Heart right ventricle (tissue), 16 donors: ENCODE data around the gene SHANK2. TPM values are rescaled to one million over a fixed set of nuclear protein-coding genes. Genes with fewer than 3 reads are reported as not detected.

Experiments used
- ATAC-seq, 8 donors: fragments of 200-7000 bp; cut with Tn5 transposase; one replicate each; pipeline ENCODE4 v1.9.1; 2020; ENCODE audit warnings: mild to moderate bottlenecking in 8 of 8, moderate library complexity in 8 of 8, moderate number of reproducible peaks in 1 of 8
- DNase-seq, 2 donors: peaks; one replicate each; pipeline ENCODE4 v3.0.0-alpha.2; 2020
- H3K27ac ChIP-seq, 10 donors: fragments of 200-600 bp; sonication (generic) in 2 of 10; one replicate each; pipeline versions ENCODE4 v1.5.0 to v1.8.0; 2020 to 2022; ENCODE audit warnings: mild to moderate bottlenecking in 3 of 10
- H3K27me3 ChIP-seq, 7 donors: fragments of 200-600 bp; one replicate each; pipeline ENCODE4 v1.8.0; 2021 to 2022; ENCODE audit warnings: mild to moderate bottlenecking in 2 of 7
- H3K36me3 ChIP-seq, 9 donors: fragments of 200-600 bp; sonication (generic) in 1 of 9; one replicate each; pipeline versions ENCODE4 v1.5.0 to v1.8.0; 2020 to 2022; ENCODE audit warnings: mild to moderate bottlenecking in 2 of 9
- H3K4me1 ChIP-seq, 9 donors: fragments of 200-600 bp; sonication (generic) in 1 of 9; one replicate each; pipeline versions ENCODE4 v1.5.0 to v1.8.0; 2020 to 2022; ENCODE audit warnings: mild to moderate bottlenecking in 4 of 9
- H3K4me3 ChIP-seq, 10 donors: fragments of 200-600 bp; sonication (generic) in 2 of 10; one replicate each; pipeline versions ENCODE4 v1.5.0 to v1.8.0; 2020 to 2022; ENCODE audit warnings: mild to moderate bottlenecking in 7 of 10, moderate library complexity in 2 of 10
- H3K9me3 ChIP-seq, 11 donors: fragments of 200-600 bp in 10 of 11; sonication (generic) in 2 of 11; one replicate each; pipeline versions ENCODE4 v1.5.0 to v1.8.0; 2013 to 2022; ENCODE audit warnings: mild to moderate bottlenecking in 2 of 11, control low read depth in 1 of 11, moderate library complexity in 1 of 11
- CTCF ChIP-seq, 9 donors: fragments of 200-600 bp; sonication (generic) in 2 of 9; IDR thresholded peaks; one replicate each; pipeline versions ENCODE4 v1.5.0 to v1.8.0; 2021 to 2022; ENCODE audit warnings: antibody characterized with exemption in 9 of 9, mild to moderate bottlenecking in 5 of 9, moderate library complexity in 1 of 9
- WGBS, 2 donors: extraction: QIAGEN DNeasy Blood & Tissue Kit; methylation state at CpG; one replicate each; pipeline ENCODE4 v1.1.7; 2013; ENCODE audit warnings: inconsistent platforms in 1 of 2; 5-methylcytosine and 5-hydroxymethylcytosine counted together
- intact Hi-C, 10 donors: fragments of 100-400 bp; cut with DNase I; formaldehyde crosslinking; loops; one replicate each; pipeline versions ENCODE4 v1.11.1 to v1.14.2; 2022
- polyA plus RNA-seq, 2 donors: library from polyadenylated mRNA; stranded (reverse); fragments of 200-250 nt; gene quantifications; one replicate each; pipeline ENCODE4 v1.2.3, GENCODE V29; 2013
- total RNA-seq, 10 donors: library from RNA; stranded (reverse); fragmentation: NEBNext Ultra II Directional in 3 of 10; extraction: Animal tissue kit (Norgen Biotek cat#: 25700) in 3 of 10; gene quantifications; one replicate each; pipeline versions ENCODE4 v1.2.1 to v1.2.4, GENCODE V29; 2021 to 2023
- donor health status: Arrhythmogenic right ventricular cardiomyopathy.
- donor health status: ischemic (EF 13 %, LVEDD 7.1; RV severe dilation, severe dysfunction).
- donor health status: healthy with polysubstance abuse.
- donor health status: DM: no; HTN: yes; CAD: no.
- donor health status: DM: no; HTN: no; CAD: no.
- donor health status: ischemic (EF 25% LVEDD 6.9; RV normal size, moderate dysfunction).
- donor health status: ischemic (EF 25% LVEDD 5.7; RV mildly dilated, moderate dysfunction).
- donor health status: healthy.
- donor health status: DM: yes; HTN: yes; CAD: no.
- donor health status: Ischemic cardiomyopathy.
- donor health status: ischemic (EF 35%, LVEDD 5.7; RV mildly dilated, moderate dysfunction).
- donor health status: nonischemic (EF 11% LVEDD 7.7; RV severe dilation, severe dysfunction).
- donor health status: DM: yes; HTN: yes; CAD: no.
- donor health status: PGD.
- donor health status: ischemic (EF 29% LVEDD 5.4; RV normal size, mild dysfunction).
- donor health status: nonischemic (EF 23%, LVEDD 6.1; RV moderate dilation, normal function).

The SHANK2 gene
- total and polyA plus RNA-seq, 12 donors: under 0.01 to 0.71 (median 0.44) TPM; not detected in 2

DNA sequence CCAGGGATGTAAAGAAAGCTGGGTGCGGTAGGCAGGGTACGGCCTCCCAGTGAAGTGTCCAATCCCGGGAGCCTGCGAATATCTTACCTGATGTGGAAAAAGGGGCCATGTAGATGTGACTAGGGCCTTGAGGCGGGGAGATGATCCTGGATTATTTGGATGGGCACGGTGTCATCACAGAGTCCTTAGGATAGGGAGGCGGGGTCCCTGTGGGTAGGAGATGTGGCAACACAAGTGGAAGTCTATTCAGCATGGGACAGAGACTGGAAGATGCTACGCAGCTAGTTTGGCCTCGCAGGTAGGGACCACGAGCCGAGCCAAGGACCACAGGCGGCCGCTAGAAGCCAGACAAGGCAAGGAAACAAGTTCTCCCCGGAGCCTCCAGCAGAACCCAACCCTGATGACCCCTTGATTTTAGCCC lies 46.4 kb upstream of the SHANK2 start:
- no peak overlapping the region for H3K27ac ChIP-seq
- H3K4me1 ChIP-seq: no peaks in the 10 kb centered on the region
- no peaks in the 10 kb centered on the region for H3K9me3 ChIP-seq
- WGBS, 2 donors: 90 to 92% methylated on average over 14 of the region's 14 CpGs
- peaks cover 0 to 63% (median 39%) of the 10 kb centered on the region in 7 donors for H3K27me3 ChIP-seq
- no peak overlapping the region for H3K4me3 ChIP-seq
- ATAC-seq: no peak
- TF ChIP-seq CTCF (IDR thresholded peaks at IDR 0.05): no peak
- DNase-seq: no peak
- intact Hi-C loops: no loop called here
- no peaks in the 10 kb centered on the region for H3K36me3 ChIP-seq

DNA sequence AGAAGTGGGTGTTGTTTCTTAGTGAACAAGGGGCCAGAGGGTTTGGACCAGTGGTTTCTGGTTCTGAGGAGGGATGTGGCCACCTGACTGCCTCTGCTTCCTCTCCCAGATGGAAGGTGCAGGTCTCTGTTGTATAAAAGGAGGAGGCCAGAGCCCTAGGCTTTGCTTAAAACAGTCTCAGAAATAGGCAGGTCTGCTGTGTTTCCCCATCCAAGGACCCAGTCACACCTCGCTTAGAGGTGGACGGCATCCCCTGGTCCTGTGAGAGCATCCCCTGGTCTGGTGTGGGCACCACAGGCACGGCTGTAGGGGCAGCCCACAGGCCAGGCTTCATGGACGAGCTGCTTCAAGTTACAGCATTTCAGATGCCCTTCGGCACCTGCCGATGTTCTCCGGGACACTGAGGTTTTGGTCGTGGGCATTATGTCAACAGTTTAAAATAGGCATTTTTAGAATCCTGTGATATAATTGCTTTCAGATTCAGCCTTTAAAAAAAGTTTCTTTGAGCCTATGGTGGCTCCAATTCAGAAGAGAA lies 45.7 kb upstream of the SHANK2 start:
- no peak overlapping the region for H3K4me3 ChIP-seq
- no peaks in the 10 kb centered on the region for H3K4me1 ChIP-seq
- H3K36me3 ChIP-seq: no peaks in the 10 kb centered on the region
- H3K9me3 ChIP-seq: no peaks in the 10 kb centered on the region
- ATAC-seq (no peak), DNase-seq (no peak)
- intact Hi-C loops: no loop called here
- no peak overlapping the region for H3K27ac ChIP-seq
- WGBS, 2 donors: 74 to 83% methylated on average over 8 of the region's 8 CpGs
- no peak for TF ChIP-seq CTCF (IDR thresholded peaks at IDR 0.05)
- H3K27me3 ChIP-seq: peaks cover 0 to 60% (median 39%) of the 10 kb centered on the region in 7 donors

- H3K36me3 ChIP-seq: no peaks in the 10 kb centered on the region
Measured at GRCh38 chr11:71294846-71295600, 42.6 kb upstream of the SHANK2 start.

More at GRCh38 chr11:71294846-71295600, 42.6 kb upstream of the SHANK2 start:
- 78 to 88% methylated on average over 9 of the region's 9 CpGs for WGBS, 2 donors
- no peak overlapping the region for H3K4me3 ChIP-seq
- no peaks in the 10 kb centered on the region for H3K4me1 ChIP-seq
- no peak for ATAC-seq
- no peak for TF ChIP-seq CTCF (IDR thresholded peaks at IDR 0.05)
- peaks cover 0 to 29% (median 15%) of the 10 kb centered on the region in 11 donors for H3K9me3 ChIP-seq
- DNase-seq: no peak
- H3K27ac ChIP-seq: no peak overlapping the region
- H3K27me3 ChIP-seq: peaks cover 0 to 40% (median 24%) of the 10 kb centered on the region in 7 donors
- intact Hi-C loops: no loop called here
